ENCODE data around the gene CHGA.

DNA sequence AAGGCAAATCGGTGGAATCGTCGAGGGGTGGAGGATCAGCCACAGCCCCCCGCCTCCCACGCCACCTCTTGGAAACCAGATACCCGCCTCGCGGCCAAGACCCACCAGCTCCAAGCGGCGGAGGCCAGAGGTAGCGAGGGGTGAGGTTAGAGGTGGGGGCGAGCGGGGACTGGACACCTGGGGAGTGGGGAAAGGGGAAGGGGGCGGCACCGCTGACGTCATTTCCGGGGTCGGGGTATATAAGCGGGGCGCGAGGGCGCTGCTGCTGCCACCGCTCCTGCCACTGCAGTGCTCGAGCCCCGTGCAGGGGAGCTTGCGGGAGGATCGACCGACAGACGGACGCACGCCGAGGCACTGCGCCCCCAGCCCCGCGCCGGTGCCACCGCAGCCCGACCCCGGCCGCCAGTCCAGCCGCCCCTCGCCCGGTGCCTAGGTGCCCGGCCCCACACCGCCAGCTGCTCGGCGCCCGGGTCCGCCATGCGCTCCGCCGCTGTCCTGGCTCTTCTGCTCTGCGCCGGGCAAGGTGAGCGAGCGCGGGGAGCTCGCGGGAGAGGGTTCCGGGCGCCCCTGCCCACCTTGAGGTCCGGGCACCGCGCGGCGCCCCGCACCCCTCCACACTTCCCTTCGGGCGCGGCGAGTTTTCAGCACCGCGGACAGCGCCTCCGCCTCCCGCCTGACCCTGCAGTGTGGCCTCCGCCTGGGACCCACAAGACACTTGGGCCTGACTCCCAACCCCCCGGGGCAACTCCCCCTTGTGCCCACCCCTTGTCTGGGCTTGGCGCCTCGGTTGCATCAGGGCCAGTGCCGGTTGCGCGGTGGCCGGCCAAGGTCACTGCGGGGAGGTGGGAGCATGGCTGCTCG lies at the start of gene CHGA:
- TF ChIP-seq POLR2A (IDR thresholded peaks at IDR 0.05) = peak in 1 of 2 donors; percentile 77
- TF ChIP-seq, protein P1, sequence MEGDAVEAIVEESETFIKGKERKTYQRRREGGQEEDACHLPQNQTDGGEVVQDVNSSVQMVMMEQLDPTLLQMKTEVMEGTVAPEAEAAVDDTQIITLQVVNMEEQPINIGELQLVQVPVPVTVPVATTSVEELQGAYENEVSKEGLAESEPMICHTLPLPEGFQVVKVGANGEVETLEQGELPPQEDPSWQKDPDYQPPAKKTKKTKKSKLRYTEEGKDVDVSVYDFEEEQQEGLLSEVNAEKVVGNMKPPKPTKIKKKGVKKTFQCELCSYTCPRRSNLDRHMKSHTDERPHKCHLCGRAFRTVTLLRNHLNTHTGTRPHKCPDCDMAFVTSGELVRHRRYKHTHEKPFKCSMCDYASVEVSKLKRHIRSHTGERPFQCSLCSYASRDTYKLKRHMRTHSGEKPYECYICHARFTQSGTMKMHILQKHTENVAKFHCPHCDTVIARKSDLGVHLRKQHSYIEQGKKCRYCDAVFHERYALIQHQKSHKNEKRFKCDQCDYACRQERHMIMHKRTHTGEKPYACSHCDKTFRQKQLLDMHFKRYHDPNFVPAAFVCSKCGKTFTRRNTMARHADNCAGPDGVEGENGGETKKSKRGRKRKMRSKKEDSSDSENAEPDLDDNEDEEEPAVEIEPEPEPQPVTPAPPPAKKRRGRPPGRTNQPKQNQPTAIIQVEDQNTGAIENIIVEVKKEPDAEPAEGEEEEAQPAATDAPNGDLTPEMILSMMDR (IDR thresholded peaks at IDR 0.05) = no peak
